ENCODE results near the gene CCDC149. TPM values are rescaled to one million over a fixed set of nuclear protein-coding genes. Genes with fewer than 3 reads are reported as not detected.

Gene CCDC149
- total RNA-seq, 2 donors from 2014 or later, result 0.19 to 0.24 TPM

DNA sequence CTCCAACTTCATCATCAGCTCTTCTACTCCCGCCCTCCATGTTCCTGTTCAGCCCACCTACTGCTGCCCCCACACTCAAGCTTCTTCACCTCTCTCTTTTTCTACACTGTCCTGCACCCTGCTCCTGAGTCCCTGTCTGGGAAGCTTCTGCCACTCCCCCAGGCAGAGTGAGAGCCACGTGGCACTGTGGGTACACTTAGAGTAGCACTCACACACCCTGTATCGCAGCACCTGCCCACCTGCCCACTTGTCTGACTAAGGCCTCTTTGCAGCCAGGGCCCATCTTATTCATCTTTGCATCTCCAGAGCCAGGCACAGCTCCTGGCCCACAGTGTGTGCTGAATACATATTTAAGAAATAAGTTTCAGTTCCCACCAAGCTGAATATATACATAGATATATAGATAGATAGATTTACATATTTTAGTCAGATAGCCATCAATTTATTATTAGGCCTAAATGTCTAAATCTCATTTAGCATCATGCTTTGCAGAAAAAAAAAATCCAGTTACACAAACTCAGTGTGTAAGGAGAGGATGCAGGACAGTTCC, 24.9 kb downstream of the CCDC149 start:
- ATAC-seq (replicated peaks in 1 of 2) (no peak), DNase-seq (no peak)
- Mint-ChIP-seq H3K9me3 (no peaks in the 10 kb centered on the region), H3K4me3 (no peak overlapping the region), H3K27me3 (ENCODE audit: low read depth) (no peaks in the 10 kb centered on the region), H3K36me3 (ENCODE audit: insufficient read depth in 2 of 2) (no peaks in the 10 kb centered on the region), H3K27ac (no peak overlapping the region), H3K4me1 (ENCODE audit: low read depth) (no peaks in the 10 kb centered on the region)

DNA sequence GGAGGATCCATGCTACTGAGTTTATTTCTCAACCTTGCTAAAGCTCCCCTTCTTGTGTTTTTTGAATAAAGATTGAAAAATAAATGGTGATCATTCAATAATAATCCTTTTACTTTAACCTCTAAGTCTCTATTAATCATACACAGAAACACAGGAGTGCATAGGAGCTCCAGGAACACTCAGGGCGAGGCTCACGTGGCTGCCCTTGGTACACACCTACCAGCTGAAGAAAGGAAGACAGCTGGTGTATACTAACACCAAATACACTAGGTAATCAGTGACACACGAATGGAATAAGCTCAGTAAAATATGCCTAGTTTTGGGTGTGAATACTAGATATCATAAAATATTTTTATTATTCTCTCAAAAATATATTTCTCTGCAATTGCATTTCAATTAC, 26.2 kb downstream of the CCDC149 start:
- H3K4me1 Mint-ChIP-seq (ENCODE audit: low read depth), result no peaks in the 10 kb centered on the region
- H3K27me3 Mint-ChIP-seq (ENCODE audit: low read depth), result no peaks in the 10 kb centered on the region
- no peaks in the 10 kb centered on the region for H3K36me3 Mint-ChIP-seq (ENCODE audit: insufficient read depth in 2 of 2)
- H3K4me3 Mint-ChIP-seq, result no peak overlapping the region
- H3K9me3 Mint-ChIP-seq, result no peaks in the 10 kb centered on the region
- DNase-seq (no peak), ATAC-seq (replicated peaks in 1 of 2) (no peak)
- no peak overlapping the region for H3K27ac Mint-ChIP-seq

DNA sequence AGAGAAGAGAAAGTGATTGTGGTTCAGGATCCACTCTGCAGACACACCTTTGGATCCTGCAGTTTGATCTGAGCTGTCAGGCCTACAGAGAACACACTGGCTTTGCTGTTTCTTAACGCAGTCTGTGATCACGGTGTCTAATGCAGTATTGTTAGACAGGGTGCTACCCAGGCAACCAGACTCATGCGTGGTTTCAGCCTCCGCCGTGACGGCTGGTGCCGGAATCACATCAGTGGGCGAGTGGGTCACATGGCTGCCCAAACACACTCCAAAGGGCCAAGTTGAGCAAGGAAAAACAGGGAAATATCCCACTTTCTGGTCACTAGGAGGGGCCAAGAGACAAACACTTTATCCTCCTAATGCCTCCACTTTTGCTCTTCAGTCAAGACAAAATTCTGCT, 27.5 kb downstream of the CCDC149 start:
- DNase-seq (no peak), ATAC-seq (replicated peaks in 1 of 2) (no peak)
- H3K36me3 Mint-ChIP-seq (ENCODE audit: insufficient read depth in 2 of 2), result no peaks in the 10 kb centered on the region
- H3K27me3 Mint-ChIP-seq (ENCODE audit: low read depth), result no peaks in the 10 kb centered on the region
- H3K4me3 Mint-ChIP-seq, result no peak overlapping the region
- no peaks in the 10 kb centered on the region for H3K9me3 Mint-ChIP-seq
- H3K4me1 Mint-ChIP-seq (ENCODE audit: low read depth), result no peaks in the 10 kb centered on the region
- no peak overlapping the region for H3K27ac Mint-ChIP-seq

DNA sequence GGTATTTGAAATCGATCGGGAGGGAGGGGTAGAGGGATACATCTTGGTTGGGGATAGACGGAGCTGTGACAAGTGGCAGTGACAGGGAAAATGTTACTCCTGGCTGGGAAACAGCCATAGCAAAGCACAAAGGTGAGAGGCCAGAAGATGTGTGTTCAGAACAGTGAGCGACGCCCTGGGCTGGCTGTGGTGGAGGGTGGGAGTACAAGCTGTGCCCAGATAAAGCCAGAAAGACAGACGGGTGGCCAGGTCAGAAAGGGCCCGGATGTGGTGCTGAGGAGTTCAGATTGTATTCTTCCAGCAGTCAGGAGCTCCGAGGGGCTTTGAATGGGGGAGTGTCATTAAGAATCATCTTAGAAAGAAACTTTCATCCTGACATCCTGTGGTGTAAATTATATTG, 27.9 kb downstream of the CCDC149 start:
- H3K36me3 Mint-ChIP-seq (ENCODE audit: insufficient read depth in 2 of 2), result no peaks in the 10 kb centered on the region
- no peak overlapping the region for H3K4me3 Mint-ChIP-seq
- ATAC-seq (replicated peaks in 1 of 2) (no peak), DNase-seq (no peak)
- no peaks in the 10 kb centered on the region for H3K4me1 Mint-ChIP-seq (ENCODE audit: low read depth)
- no peaks in the 10 kb centered on the region for H3K27me3 Mint-ChIP-seq (ENCODE audit: low read depth)
- H3K9me3 Mint-ChIP-seq, result no peaks in the 10 kb centered on the region
- H3K27ac Mint-ChIP-seq, result no peak overlapping the region

DNA sequence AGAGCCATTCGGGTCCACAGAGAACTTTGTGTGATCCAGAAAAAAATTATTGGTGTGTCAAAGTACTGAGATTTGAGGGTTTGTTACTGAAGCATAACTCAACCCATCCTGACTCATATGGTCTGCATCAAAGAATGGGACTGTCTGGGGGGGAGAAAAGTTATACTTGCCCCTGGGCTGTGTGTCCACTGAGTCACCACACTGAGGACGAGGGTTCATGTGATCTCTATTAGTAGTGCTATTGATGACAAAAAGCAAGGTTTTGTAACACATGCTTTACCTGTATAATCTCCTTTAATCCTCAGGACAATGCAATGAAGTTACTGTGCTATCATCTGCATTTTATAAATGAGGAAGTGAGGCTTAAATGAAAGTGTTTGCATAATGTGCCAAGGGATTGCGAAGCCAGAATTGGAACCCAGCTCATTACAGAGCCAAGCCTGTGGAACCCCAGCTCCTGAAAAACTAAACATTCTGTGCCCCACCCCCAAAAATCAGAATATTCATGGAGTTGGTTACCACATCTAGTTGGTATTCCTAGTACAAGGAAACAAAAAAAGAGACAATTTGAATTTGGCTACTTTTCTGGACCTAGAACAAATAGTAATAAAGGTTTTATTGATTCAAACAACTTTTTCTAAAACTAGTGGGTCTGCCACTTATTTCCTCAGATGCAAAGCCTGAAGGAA, 31.2 kb downstream of the CCDC149 start:
- ATAC-seq (replicated peaks in 1 of 2), result no peak
- H3K36me3 Mint-ChIP-seq (ENCODE audit: insufficient read depth in 2 of 2), result no peaks in the 10 kb centered on the region
- no peak overlapping the region for H3K4me3 Mint-ChIP-seq
- no peaks in the 10 kb centered on the region for H3K27me3 Mint-ChIP-seq (ENCODE audit: low read depth)
- no peaks in the 10 kb centered on the region for H3K9me3 Mint-ChIP-seq
- no peak overlapping the region for H3K27ac Mint-ChIP-seq
- no peak for DNase-seq
- H3K4me1 Mint-ChIP-seq (ENCODE audit: low read depth), result no peaks in the 10 kb centered on the region

DNA sequence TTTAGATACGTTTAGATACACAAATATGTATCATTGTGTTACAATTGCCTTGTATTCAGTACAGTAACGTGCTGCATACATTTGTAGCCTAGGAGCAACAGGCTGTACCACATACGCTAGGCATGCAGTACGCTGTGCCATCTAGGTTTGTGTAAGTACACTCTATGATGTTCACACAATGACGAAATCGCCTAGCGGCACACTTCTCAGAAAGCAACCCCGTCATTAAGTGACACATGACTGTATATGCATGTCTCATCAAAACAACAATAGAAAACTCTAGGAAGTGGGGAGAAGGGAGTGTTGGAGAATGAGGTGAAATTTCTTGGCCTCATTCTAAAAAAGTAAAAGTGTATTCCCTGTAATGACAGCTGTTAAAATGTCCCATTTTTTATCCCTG, 32.7 kb downstream of the CCDC149 start:
- no peak for ATAC-seq (replicated peaks in 1 of 2)
- H3K27ac Mint-ChIP-seq, result no peak overlapping the region
- H3K4me3 Mint-ChIP-seq, result no peak overlapping the region
- no peaks in the 10 kb centered on the region for H3K27me3 Mint-ChIP-seq (ENCODE audit: low read depth)
- H3K36me3 Mint-ChIP-seq (ENCODE audit: insufficient read depth in 2 of 2), result no peaks in the 10 kb centered on the region
- H3K9me3 Mint-ChIP-seq, result no peaks in the 10 kb centered on the region
- DNase-seq, result no peak
- H3K4me1 Mint-ChIP-seq (ENCODE audit: low read depth), result no peaks in the 10 kb centered on the region

DNA sequence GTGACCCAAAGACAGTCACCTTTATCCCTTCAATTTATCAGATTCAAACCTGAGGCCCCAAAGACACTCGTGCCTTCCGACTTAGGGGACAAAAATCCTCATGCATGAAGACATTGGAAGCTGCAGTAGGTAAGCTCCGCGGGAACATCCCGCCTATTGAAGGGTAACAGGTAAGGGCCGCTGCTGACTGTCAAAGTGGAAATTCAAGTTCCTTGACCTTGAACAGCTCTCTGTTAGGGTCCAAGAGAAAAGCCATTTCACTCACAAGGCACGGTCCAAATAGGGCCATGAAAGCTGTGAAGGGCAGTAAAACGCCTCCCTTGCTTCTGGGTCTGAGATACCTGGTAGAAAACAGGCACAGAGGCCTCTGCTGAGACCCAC, 34.2 kb downstream of the CCDC149 start:
- no peaks in the 10 kb centered on the region for H3K4me1 Mint-ChIP-seq (ENCODE audit: low read depth)
- H3K27me3 Mint-ChIP-seq (ENCODE audit: low read depth), result no peaks in the 10 kb centered on the region
- no peak for ATAC-seq (replicated peaks in 1 of 2)
- H3K4me3 Mint-ChIP-seq, result no peak overlapping the region
- DNase-seq, result no peak
- no peaks in the 10 kb centered on the region for H3K36me3 Mint-ChIP-seq (ENCODE audit: insufficient read depth in 2 of 2)
- H3K9me3 Mint-ChIP-seq, result no peaks in the 10 kb centered on the region
- no peak overlapping the region for H3K27ac Mint-ChIP-seq

DNA sequence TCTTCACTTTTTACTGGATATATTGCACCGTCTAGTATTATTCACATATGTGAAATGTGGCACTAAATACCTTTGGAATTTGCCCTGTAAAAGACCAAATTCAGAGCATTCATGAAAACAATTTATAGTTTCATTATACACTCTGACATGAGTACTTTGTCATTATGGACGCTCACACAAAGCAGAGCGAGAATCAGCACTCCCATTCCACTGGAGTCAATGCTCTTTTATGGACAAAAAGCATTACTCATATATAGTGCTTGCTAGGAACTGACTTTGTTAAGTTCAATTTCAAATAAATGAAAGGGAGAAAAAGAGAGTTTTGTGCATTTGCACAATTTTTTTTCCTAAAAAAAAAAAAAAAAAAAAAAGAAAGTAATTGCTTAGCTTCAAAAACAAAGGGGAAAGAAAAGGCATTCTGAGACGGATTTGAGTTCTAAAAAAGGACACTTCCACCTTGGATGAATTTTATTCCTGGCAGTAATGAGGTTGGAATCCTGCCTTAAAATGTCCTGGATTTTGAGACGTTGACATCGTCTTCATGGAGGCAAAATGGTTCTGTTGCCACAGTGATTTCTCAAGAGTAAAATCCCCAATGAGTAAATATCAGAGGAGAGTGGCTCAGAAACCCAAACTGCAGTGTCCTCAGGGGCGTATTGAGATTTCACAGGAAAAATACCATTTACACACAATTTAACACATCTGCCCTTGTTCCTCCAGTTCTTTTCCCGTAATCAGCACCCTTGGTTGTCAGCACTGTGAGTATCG, 34.8 kb downstream of the CCDC149 start:
- H3K27me3 Mint-ChIP-seq (ENCODE audit: low read depth), result no peaks in the 10 kb centered on the region
- no peaks in the 10 kb centered on the region for H3K4me1 Mint-ChIP-seq (ENCODE audit: low read depth)
- H3K27ac Mint-ChIP-seq, result no peak overlapping the region
- H3K36me3 Mint-ChIP-seq (ENCODE audit: insufficient read depth in 2 of 2), result no peaks in the 10 kb centered on the region
- ATAC-seq (replicated peaks in 1 of 2), result no peak
- H3K4me3 Mint-ChIP-seq, result no peak overlapping the region
- peaks cover 0 to 3% of the 10 kb centered on the region in 2 donors for H3K9me3 Mint-ChIP-seq
- no peak for DNase-seq

DNA sequence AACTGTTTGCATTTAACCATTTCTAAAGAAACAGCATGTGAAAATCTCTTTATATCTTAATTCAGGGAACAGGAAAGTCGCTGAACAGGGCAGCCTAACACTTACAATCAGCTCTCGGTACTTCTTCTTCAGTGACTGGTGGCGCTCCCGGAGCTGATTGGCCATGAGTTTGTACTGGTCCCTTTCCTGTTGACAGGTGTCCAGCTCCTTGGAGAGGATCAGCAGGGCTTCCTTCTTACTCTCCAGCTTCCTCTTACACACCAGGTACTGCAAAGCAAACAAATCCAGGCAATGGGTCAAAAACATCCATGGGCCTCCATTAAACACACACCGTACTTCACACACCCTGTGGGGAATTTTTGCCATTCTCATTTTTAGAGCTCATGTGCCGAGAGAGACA, 36.4 kb downstream of the CCDC149 start:
- H3K27me3 Mint-ChIP-seq (ENCODE audit: low read depth), result no peaks in the 10 kb centered on the region
- H3K4me1 Mint-ChIP-seq (ENCODE audit: low read depth), result no peaks in the 10 kb centered on the region
- no peaks in the 10 kb centered on the region for H3K36me3 Mint-ChIP-seq (ENCODE audit: insufficient read depth in 2 of 2)
- ATAC-seq (replicated peaks in 1 of 2) (no peak), DNase-seq (no peak)
- H3K9me3 Mint-ChIP-seq, result peaks cover 0 to 3% of the 10 kb centered on the region in 2 donors
- H3K27ac Mint-ChIP-seq, result no peak overlapping the region
- H3K4me3 Mint-ChIP-seq, result no peak overlapping the region

DNA sequence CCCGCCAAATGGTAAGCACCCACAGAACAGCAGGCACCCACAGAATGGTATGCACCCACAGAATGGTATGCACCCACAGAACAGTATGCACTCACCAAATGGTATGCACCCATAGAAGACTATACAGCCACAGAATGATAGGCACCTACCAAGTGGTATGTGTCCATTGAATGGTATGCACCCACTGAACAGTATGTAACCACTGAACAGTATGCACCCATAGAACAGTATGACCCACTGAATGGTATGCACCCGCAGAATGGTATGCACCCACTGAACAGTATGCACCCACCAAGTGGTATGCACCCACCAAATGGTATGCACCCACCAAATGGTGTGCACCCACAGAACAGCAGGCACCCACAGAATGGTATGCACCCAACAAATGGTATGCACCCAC, 40.1 kb downstream of the CCDC149 start:
- Mint-ChIP-seq H3K4me3 (no peak overlapping the region), H3K36me3 (ENCODE audit: insufficient read depth in 2 of 2) (no peaks in the 10 kb centered on the region), H3K4me1 (ENCODE audit: low read depth) (no peaks in the 10 kb centered on the region), H3K9me3 (peaks cover 0 to 3% of the 10 kb centered on the region in 2 donors), H3K27me3 (ENCODE audit: low read depth) (no peaks in the 10 kb centered on the region), H3K27ac (no peak overlapping the region)
- no peak for DNase-seq
- no peak for ATAC-seq (replicated peaks in 1 of 2)

DNA sequence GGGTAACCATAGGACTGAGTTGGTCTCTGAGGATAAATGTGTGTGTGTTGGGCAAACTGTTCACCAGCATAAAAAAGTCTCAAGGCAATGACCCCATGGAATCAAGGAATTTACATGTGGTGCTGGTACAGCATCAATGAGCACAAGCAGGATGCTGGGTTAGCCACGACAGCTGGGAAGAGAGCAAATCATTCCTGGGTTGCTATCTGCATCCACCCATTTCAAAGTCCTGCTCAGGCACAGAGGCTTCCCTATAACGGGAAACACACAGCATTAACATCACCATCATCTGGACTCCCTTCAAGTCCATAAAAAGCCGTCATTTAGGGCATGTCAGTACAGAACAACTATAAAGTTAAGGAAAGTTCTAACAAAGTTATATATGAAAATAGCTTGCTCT, 41.6 kb downstream of the CCDC149 start:
- DNase-seq (no peak), ATAC-seq (replicated peaks in 1 of 2) (no peak)
- H3K4me3 Mint-ChIP-seq, result no peak overlapping the region
- peaks cover 0 to 4% of the 10 kb centered on the region in 2 donors for H3K9me3 Mint-ChIP-seq
- H3K27me3 Mint-ChIP-seq (ENCODE audit: low read depth), result no peaks in the 10 kb centered on the region
- H3K27ac Mint-ChIP-seq, result no peak overlapping the region
- no peaks in the 10 kb centered on the region for H3K4me1 Mint-ChIP-seq (ENCODE audit: low read depth)
- no peaks in the 10 kb centered on the region for H3K36me3 Mint-ChIP-seq (ENCODE audit: insufficient read depth in 2 of 2)

DNA sequence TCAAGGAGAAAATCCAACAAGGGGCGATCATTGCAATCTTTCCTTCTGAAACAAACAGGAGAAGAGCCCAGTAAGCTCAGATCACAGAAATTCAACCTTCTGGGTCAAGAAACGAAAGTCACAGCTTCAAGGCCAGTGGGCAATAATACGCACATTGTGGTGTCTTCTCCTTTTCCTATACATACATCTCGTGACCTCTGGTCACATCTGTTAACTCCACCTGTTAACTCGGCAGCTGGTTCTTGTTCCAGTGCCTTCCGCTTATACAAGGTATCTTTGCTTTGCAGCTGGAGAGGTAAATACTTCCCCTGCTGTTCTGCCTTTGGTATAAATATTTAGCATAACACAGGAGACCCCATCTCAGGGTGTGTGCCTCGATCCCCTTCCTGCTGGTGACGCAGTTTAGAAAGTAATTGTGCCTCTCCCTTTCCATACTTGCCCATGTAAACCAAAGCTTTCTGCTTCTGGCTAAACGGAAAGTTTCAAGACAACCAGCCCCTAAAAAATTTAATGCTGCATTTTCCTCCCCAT, 45.0 kb downstream of the CCDC149 start:
- peaks cover 0 to 3% of the 10 kb centered on the region in 2 donors for H3K36me3 Mint-ChIP-seq (ENCODE audit: insufficient read depth in 2 of 2)
- H3K4me1 Mint-ChIP-seq (ENCODE audit: low read depth), result no peaks in the 10 kb centered on the region
- H3K9me3 Mint-ChIP-seq, result peaks cover 1 to 4% of the 10 kb centered on the region in 2 donors
- H3K4me3 Mint-ChIP-seq, result no peak overlapping the region
- H3K27ac Mint-ChIP-seq, result no peak overlapping the region
- DNase-seq (no peak), ATAC-seq (replicated peaks in 1 of 2) (no peak)
- no peaks in the 10 kb centered on the region for H3K27me3 Mint-ChIP-seq (ENCODE audit: low read depth)

DNA sequence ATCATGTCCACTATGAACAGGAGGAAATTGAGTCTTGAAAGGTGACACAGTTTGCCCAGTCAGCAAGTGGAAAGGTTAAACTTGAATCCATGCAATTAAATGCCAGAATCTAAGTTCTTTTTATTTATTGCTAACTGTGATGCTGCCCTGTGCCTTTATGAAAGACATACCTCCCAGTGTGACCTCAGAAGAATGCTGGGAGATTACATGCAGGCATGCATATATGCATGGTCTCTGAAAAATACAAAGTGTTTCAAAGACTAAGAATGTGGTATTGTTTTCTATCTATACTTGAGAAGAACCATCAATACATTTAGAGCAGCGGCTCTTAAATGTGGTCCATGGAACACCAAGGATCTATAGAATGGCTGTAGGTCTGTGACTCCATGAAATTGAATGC, 45.6 kb downstream of the CCDC149 start:
- no peak for DNase-seq

More for the DNA sequence above, 45.6 kb downstream of the CCDC149 start:
- Mint-ChIP-seq H3K36me3 (ENCODE audit: insufficient read depth in 2 of 2) (peaks cover 0 to 3% of the 10 kb centered on the region in 2 donors), H3K27me3 (ENCODE audit: low read depth) (no peaks in the 10 kb centered on the region), H3K9me3 (peaks cover 3 to 4% of the 10 kb centered on the region in 2 donors), H3K4me1 (ENCODE audit: low read depth) (no peaks in the 10 kb centered on the region), H3K4me3 (no peak overlapping the region), H3K27ac (no peak overlapping the region)
- ATAC-seq (replicated peaks in 1 of 2), result no peak

Data from activated T-cell treated with anti-CD3 and anti-CD28 coated beads, Interleukin-2, amount 50 U/mL, for 72 hours (primary cell).